GM12892 (cell line): ENCODE data around the gene TNFAIP1.

Source experiments
- POLR2A ChIP-seq: IDR thresholded peaks from 2 replicates; pipeline ENCODE4 v1.6.1; 2011; ENCODE audit warnings: low read depth, low read length, control low read depth
- POLR2AphosphoS5 ChIP-seq: IDR thresholded peaks from 2 replicates; pipeline ENCODE4 v1.6.1; 2011; ENCODE audit warnings: low read depth, low read length, control low read depth
- TAF1 ChIP-seq: IDR thresholded peaks from 2 replicates; pipeline ENCODE4 v1.6.1; 2011; ENCODE audit warnings: low read depth, mild to moderate bottlenecking, control low read depth, low read length, borderline replicate concordance

GRCh38 chr17:28315846-28316705, 19.5 kb upstream of the TNFAIP1 start:
- no peak for TF ChIP-seq POLR2AphosphoS5
- TF ChIP-seq POLR2A, result no peak
- TF ChIP-seq TAF1, result no peak
